ENCODE results near the gene CFAP20DC. TPM values are rescaled to one million over a fixed set of nuclear protein-coding genes. Genes with fewer than 3 reads are reported as not detected.
"Not testable (repeated sequence)": the region's sequence is repeated elsewhere in the genome, so short reads cannot be mapped to it uniquely, and the experiment has no call there.

Gene CFAP20DC
- total RNA-seq, 2 donors from 2014 or later, result 1.8 to 6.2 TPM

- Mint-ChIP-seq H3K36me3 (ENCODE audit: low read depth) (no peaks in the 10 kb centered on the region), H3K4me3 (no peak overlapping the region), H3K4me1 (no peaks in the 10 kb centered on the region), H3K9me3 (no peaks in the 10 kb centered on the region), H3K27me3 (peaks cover 3% of the 10 kb centered on the region), H3K27ac (no peak overlapping the region)
- no peak for ATAC-seq (replicated peaks)
These were observed 192.4 kb downstream of the CFAP20DC start for GRCh38 chr3:58857402-58857801.

GRCh38 chr3:58848826-58849225, 201.0 kb downstream of the CFAP20DC start:
- H3K4me3 Mint-ChIP-seq, result no peak overlapping the region
- H3K9me3 Mint-ChIP-seq, result no peaks in the 10 kb centered on the region
- no peak for ATAC-seq (replicated peaks)
- H3K4me1 Mint-ChIP-seq, result no peaks in the 10 kb centered on the region
- no peak overlapping the region for H3K27ac Mint-ChIP-seq
- H3K36me3 Mint-ChIP-seq (ENCODE audit: low read depth), result no peaks in the 10 kb centered on the region
- no peaks in the 10 kb centered on the region for H3K27me3 Mint-ChIP-seq

- ATAC-seq (replicated peaks); H3K9me3 Mint-ChIP-seq; H3K27me3 Mint-ChIP-seq: not testable (repeated sequence)
These were observed 207.6 kb downstream of the CFAP20DC start for GRCh38 chr3:58842050-58842747.

GRCh38 chr3:58840949-58841348, 208.9 kb downstream of the CFAP20DC start:
- H3K4me1 Mint-ChIP-seq, result no peaks in the 10 kb centered on the region
- H3K4me3 Mint-ChIP-seq, result no peak overlapping the region
- H3K27ac Mint-ChIP-seq, result no peak overlapping the region
- H3K36me3 Mint-ChIP-seq (ENCODE audit: low read depth), result no peaks in the 10 kb centered on the region
- H3K9me3 Mint-ChIP-seq, result no peaks in the 10 kb centered on the region
- no peak for ATAC-seq (replicated peaks)
- no peaks in the 10 kb centered on the region for H3K27me3 Mint-ChIP-seq

More at GRCh38 chr3:58842050-58842747, 207.6 kb downstream of the CFAP20DC start:
- not testable (repeated sequence) for H3K27ac Mint-ChIP-seq; H3K4me1 Mint-ChIP-seq; H3K36me3 Mint-ChIP-seq (ENCODE audit: low read depth); H3K4me3 Mint-ChIP-seq

GRCh38 chr3:58839964-58840363, 209.9 kb downstream of the CFAP20DC start:
- H3K27me3 Mint-ChIP-seq, result no peaks in the 10 kb centered on the region
- no peak overlapping the region for H3K4me3 Mint-ChIP-seq
- H3K36me3 Mint-ChIP-seq (ENCODE audit: low read depth), result no peaks in the 10 kb centered on the region
- ATAC-seq (replicated peaks), result no peak
- H3K4me1 Mint-ChIP-seq, result no peaks in the 10 kb centered on the region
- no peaks in the 10 kb centered on the region for H3K9me3 Mint-ChIP-seq
- no peak overlapping the region for H3K27ac Mint-ChIP-seq

GRCh38 chr3:58839187-58839586, 210.6 kb downstream of the CFAP20DC start:
- Mint-ChIP-seq H3K4me1 (no peaks in the 10 kb centered on the region), H3K4me3 (no peak overlapping the region), H3K36me3 (ENCODE audit: low read depth) (no peaks in the 10 kb centered on the region), H3K27ac (no peak overlapping the region), H3K27me3 (no peaks in the 10 kb centered on the region), H3K9me3 (no peaks in the 10 kb centered on the region)
- ATAC-seq (replicated peaks), result no peak

GRCh38 chr3:58837856-58838255, 212.0 kb downstream of the CFAP20DC start:
- H3K4me3 Mint-ChIP-seq, result no peak overlapping the region
- no peak overlapping the region for H3K27ac Mint-ChIP-seq

GRCh38 chr3:58837141-58837843, 212.5 kb downstream of the CFAP20DC start:
- Mint-ChIP-seq H3K27me3 (no peaks in the 10 kb centered on the region), H3K27ac (no peak overlapping the region), H3K4me3 (no peak overlapping the region), H3K9me3 (no peaks in the 10 kb centered on the region), H3K4me1 (no peaks in the 10 kb centered on the region), H3K36me3 (ENCODE audit: low read depth) (no peaks in the 10 kb centered on the region)
- ATAC-seq (replicated peaks), result no peak

More at GRCh38 chr3:58837856-58838255, 212.0 kb downstream of the CFAP20DC start:
- no peak for ATAC-seq (replicated peaks)
- Mint-ChIP-seq H3K27me3 (no peaks in the 10 kb centered on the region), H3K9me3 (no peaks in the 10 kb centered on the region), H3K4me1 (no peaks in the 10 kb centered on the region), H3K36me3 (ENCODE audit: low read depth) (no peaks in the 10 kb centered on the region)

- H3K4me1 Mint-ChIP-seq, result no peaks in the 10 kb centered on the region
- H3K4me3 Mint-ChIP-seq, result no peak overlapping the region
- no peaks in the 10 kb centered on the region for H3K9me3 Mint-ChIP-seq
- no peak overlapping the region for H3K27ac Mint-ChIP-seq
- ATAC-seq (replicated peaks), result no peak
- no peaks in the 10 kb centered on the region for H3K27me3 Mint-ChIP-seq
- no peaks in the 10 kb centered on the region for H3K36me3 Mint-ChIP-seq (ENCODE audit: low read depth)
These were observed 214.7 kb downstream of the CFAP20DC start for GRCh38 chr3:58835086-58835485.

- Mint-ChIP-seq H3K36me3 (ENCODE audit: low read depth) (no peaks in the 10 kb centered on the region), H3K27me3 (no peaks in the 10 kb centered on the region), H3K27ac (no peak overlapping the region), H3K9me3 (no peaks in the 10 kb centered on the region), H3K4me3 (no peak overlapping the region), H3K4me1 (no peaks in the 10 kb centered on the region)
- ATAC-seq (replicated peaks), result no peak
These were observed 216.3 kb downstream of the CFAP20DC start for GRCh38 chr3:58833491-58833890.

GRCh38 chr3:58829321-58830000, 220.4 kb downstream of the CFAP20DC start:
- no peak for ATAC-seq (replicated peaks)

GRCh38 chr3:58824777-58825176, 225.0 kb downstream of the CFAP20DC start:
- no peaks in the 10 kb centered on the region for H3K27me3 Mint-ChIP-seq
- no peak overlapping the region for H3K27ac Mint-ChIP-seq
- no peak for ATAC-seq (replicated peaks)
- no peaks in the 10 kb centered on the region for H3K4me1 Mint-ChIP-seq
- H3K4me3 Mint-ChIP-seq, result no peak overlapping the region
- H3K36me3 Mint-ChIP-seq (ENCODE audit: low read depth), result no peaks in the 10 kb centered on the region
- H3K9me3 Mint-ChIP-seq, result no peaks in the 10 kb centered on the region

More at GRCh38 chr3:58829321-58830000, 220.4 kb downstream of the CFAP20DC start:
- Mint-ChIP-seq H3K27ac (no peak overlapping the region), H3K4me3 (no peak overlapping the region), H3K9me3 (no peaks in the 10 kb centered on the region), H3K4me1 (no peaks in the 10 kb centered on the region), H3K36me3 (ENCODE audit: low read depth) (no peaks in the 10 kb centered on the region), H3K27me3 (no peaks in the 10 kb centered on the region)

- Mint-ChIP-seq H3K4me1 (no peaks in the 10 kb centered on the region), H3K9me3 (no peaks in the 10 kb centered on the region), H3K27me3 (no peaks in the 10 kb centered on the region), H3K4me3 (no peak overlapping the region), H3K27ac (no peak overlapping the region), H3K36me3 (ENCODE audit: low read depth) (no peaks in the 10 kb centered on the region)
- ATAC-seq (replicated peaks), result no peak
These were observed 225.5 kb downstream of the CFAP20DC start for GRCh38 chr3:58824285-58824684.

- not testable (repeated sequence) for H3K4me3 Mint-ChIP-seq; H3K27ac Mint-ChIP-seq; H3K27me3 Mint-ChIP-seq; ATAC-seq (replicated peaks); H3K9me3 Mint-ChIP-seq; H3K4me1 Mint-ChIP-seq; H3K36me3 Mint-ChIP-seq (ENCODE audit: low read depth)
These were observed 243.1 kb downstream of the CFAP20DC start for GRCh38 chr3:58806551-58807244.

Data from activated T-helper 17 cell treated with anti-CD3 and anti-CD28 coated beads, Interleukin-2, amount 50 U/mL, for 72 hours (primary cell).